ENCODE measurements around the gene MEGF11.

MEGF11 gene

DNA sequence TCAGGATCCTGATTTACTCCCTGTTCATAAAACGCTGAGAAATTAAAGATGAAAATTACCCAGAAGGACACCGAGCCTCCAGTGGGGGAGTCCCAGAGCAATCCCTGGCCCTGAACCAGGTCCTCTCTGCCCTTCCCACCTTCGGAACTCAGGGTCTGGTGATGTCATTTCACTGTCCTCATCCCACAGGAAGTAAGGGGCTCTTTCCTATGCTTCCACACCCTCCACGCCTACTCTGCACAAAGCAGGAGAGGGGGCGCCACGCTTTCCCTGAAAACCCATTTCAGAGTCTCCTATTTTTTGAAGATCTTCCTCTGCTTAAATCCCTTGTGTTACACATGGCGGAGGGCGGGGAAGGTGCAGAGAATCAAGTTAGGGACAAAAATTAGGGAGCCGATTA, 18.8 kb downstream of the MEGF11 start:
- no peaks in the 10 kb centered on the region for H3K9me3 ChIP-seq (ENCODE audit: control insufficient read depth, insufficient read depth, low read length)
- H3K4me3 ChIP-seq (ENCODE audit: low read depth, low read length) = no peak overlapping the region
- H3K27me3 ChIP-seq (ENCODE audit: control insufficient read depth, insufficient read depth, low read length) = no peaks in the 10 kb centered on the region
- no peak overlapping the region for H3K9ac ChIP-seq (ENCODE audit: low read depth, low read length)
- no peaks in the 10 kb centered on the region for H3K36me3 ChIP-seq (ENCODE audit: control insufficient read depth, insufficient read depth, low read length)
- no peaks in the 10 kb centered on the region for H3K4me1 ChIP-seq (ENCODE audit: control insufficient read depth, insufficient read depth, low read length)

DNA sequence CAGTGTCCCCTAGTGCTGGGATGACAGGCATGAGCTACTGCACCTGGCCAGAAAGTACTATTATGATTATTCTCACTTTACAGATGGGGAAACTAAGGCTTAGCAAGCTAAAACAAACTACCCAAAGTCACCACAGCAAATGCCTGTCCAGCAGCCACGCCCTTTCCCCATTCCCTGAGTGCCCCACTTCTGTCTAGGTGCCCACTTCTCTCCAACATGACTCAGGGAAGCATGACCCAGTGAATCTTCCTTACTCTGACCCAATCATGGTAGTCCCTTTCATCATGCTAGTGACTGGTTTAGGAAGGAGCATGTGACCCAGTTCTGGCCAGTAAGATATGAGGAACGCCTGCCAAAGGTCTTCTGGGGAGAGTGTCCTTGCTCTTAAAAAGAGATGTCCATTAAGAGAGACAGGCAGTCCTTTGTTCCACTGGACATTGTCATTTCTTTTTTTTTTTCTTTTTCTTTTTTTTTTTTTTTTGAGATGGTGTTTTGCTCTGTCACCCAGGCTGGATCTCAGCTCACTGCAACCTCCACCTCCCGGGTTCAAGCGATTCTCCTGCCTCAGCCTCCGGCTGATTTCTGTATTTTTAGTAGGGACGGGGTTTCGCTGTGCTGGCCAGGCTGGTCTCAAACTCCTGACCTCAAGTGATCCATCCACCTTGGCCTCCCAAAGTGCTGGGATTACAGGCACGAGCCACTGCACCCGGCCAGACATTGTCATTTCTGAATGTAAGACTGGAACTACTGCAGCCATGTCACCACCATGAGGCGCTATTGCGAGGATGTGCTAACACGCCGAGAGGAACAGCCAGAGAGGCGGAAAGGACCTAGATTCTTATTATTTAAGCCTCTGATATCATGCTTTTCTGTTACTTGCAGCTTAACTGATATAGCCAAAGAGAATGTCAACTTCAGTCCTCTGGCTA, 19.8 kb downstream of the MEGF11 start:
- H3K4me3 ChIP-seq (ENCODE audit: low read depth, low read length) = no peak overlapping the region
- H3K9me3 ChIP-seq (ENCODE audit: control insufficient read depth, insufficient read depth, low read length) = no peaks in the 10 kb centered on the region
- H3K9ac ChIP-seq (ENCODE audit: low read depth, low read length) = no peak overlapping the region
- no peaks in the 10 kb centered on the region for H3K27me3 ChIP-seq (ENCODE audit: control insufficient read depth, insufficient read depth, low read length)
- H3K36me3 ChIP-seq (ENCODE audit: control insufficient read depth, insufficient read depth, low read length) = no peaks in the 10 kb centered on the region
- no peaks in the 10 kb centered on the region for H3K4me1 ChIP-seq (ENCODE audit: control insufficient read depth, insufficient read depth, low read length)

- Histone ChIP-seq H3K9ac (ENCODE audit: low read depth, low read length) (no peak overlapping the region), H3K27me3 (ENCODE audit: control insufficient read depth, insufficient read depth, low read length) (no peaks in the 10 kb centered on the region), H3K9me3 (ENCODE audit: control insufficient read depth, insufficient read depth, low read length) (no peaks in the 10 kb centered on the region), H3K4me1 (ENCODE audit: control insufficient read depth, insufficient read depth, low read length) (no peaks in the 10 kb centered on the region), H3K4me3 (ENCODE audit: low read depth, low read length) (no peak overlapping the region), H3K36me3 (ENCODE audit: control insufficient read depth, insufficient read depth, low read length) (no peaks in the 10 kb centered on the region)
These were observed 21.3 kb downstream of the MEGF11 start for GRCh38 chr15:66232267-66232625.

- Histone ChIP-seq H3K27me3 (ENCODE audit: control insufficient read depth, insufficient read depth, low read length) (no peaks in the 10 kb centered on the region), H3K9ac (ENCODE audit: low read depth, low read length) (no peak overlapping the region), H3K4me3 (ENCODE audit: low read depth, low read length) (no peak overlapping the region), H3K36me3 (ENCODE audit: control insufficient read depth, insufficient read depth, low read length) (no peaks in the 10 kb centered on the region), H3K9me3 (ENCODE audit: control insufficient read depth, insufficient read depth, low read length) (no peaks in the 10 kb centered on the region), H3K4me1 (ENCODE audit: control insufficient read depth, insufficient read depth, low read length) (no peaks in the 10 kb centered on the region)
These were observed 21.9 kb downstream of the MEGF11 start for GRCh38 chr15:66231394-66232266.

GRCh38 chr15:66229790-66230465, 23.6 kb downstream of the MEGF11 start:
- H3K9me3 ChIP-seq (ENCODE audit: control insufficient read depth, insufficient read depth, low read length) = no peaks in the 10 kb centered on the region
- no peaks in the 10 kb centered on the region for H3K4me1 ChIP-seq (ENCODE audit: control insufficient read depth, insufficient read depth, low read length)
- no peaks in the 10 kb centered on the region for H3K27me3 ChIP-seq (ENCODE audit: control insufficient read depth, insufficient read depth, low read length)
- H3K36me3 ChIP-seq (ENCODE audit: control insufficient read depth, insufficient read depth, low read length) = no peaks in the 10 kb centered on the region
- H3K9ac ChIP-seq (ENCODE audit: low read depth, low read length) = no peak overlapping the region
- H3K4me3 ChIP-seq (ENCODE audit: low read depth, low read length) = no peak overlapping the region

GRCh38 chr15:66228807-66229735, 24.5 kb downstream of the MEGF11 start:
- Histone ChIP-seq H3K27me3 (ENCODE audit: control insufficient read depth, insufficient read depth, low read length) (no peaks in the 10 kb centered on the region), H3K9ac (ENCODE audit: low read depth, low read length) (no peak overlapping the region), H3K9me3 (ENCODE audit: control insufficient read depth, insufficient read depth, low read length) (no peaks in the 10 kb centered on the region), H3K36me3 (ENCODE audit: control insufficient read depth, insufficient read depth, low read length) (no peaks in the 10 kb centered on the region), H3K4me3 (ENCODE audit: low read depth, low read length) (no peak overlapping the region), H3K4me1 (ENCODE audit: control insufficient read depth, insufficient read depth, low read length) (no peaks in the 10 kb centered on the region)

- Histone ChIP-seq H3K9me3 (ENCODE audit: control insufficient read depth, insufficient read depth, low read length) (no peaks in the 10 kb centered on the region), H3K27me3 (ENCODE audit: control insufficient read depth, insufficient read depth, low read length) (no peaks in the 10 kb centered on the region), H3K9ac (ENCODE audit: low read depth, low read length) (no peak overlapping the region), H3K4me3 (ENCODE audit: low read depth, low read length) (no peak overlapping the region), H3K4me1 (ENCODE audit: control insufficient read depth, insufficient read depth, low read length) (no peaks in the 10 kb centered on the region), H3K36me3 (ENCODE audit: control insufficient read depth, insufficient read depth, low read length) (no peaks in the 10 kb centered on the region)
These were observed 26.8 kb downstream of the MEGF11 start for GRCh38 chr15:66226736-66227135.

DNA sequence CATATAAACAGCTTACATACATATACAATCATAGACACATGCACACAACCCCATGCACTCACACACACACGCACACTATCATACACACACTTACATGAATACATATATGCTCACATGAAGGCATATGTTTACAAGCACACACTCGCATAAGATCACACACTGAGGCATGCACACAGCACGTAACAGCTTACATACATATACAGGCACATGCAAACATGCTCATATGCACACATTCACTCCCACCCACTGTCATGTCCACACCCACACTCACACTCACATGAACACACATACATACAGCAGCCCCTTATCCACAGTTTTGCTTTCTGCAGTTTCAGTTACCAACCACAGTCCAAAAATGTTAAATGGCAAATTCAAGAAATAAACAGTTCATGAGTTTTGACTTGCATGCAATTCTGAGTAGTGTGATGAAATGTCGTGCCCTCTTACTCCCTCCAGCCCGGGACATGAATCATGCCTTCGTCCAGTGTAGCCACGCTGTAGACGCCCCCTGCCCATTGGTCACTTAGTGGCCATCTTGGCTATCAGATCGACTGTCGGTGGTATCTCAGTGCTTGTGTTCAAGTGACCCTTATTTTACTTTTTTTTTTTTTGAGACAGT, 27.8 kb downstream of the MEGF11 start:
- Histone ChIP-seq H3K27me3 (ENCODE audit: control insufficient read depth, insufficient read depth, low read length) (no peaks in the 10 kb centered on the region), H3K36me3 (ENCODE audit: control insufficient read depth, insufficient read depth, low read length) (no peaks in the 10 kb centered on the region), H3K9ac (ENCODE audit: low read depth, low read length) (no peak overlapping the region), H3K4me1 (ENCODE audit: control insufficient read depth, insufficient read depth, low read length) (no peaks in the 10 kb centered on the region), H3K9me3 (ENCODE audit: control insufficient read depth, insufficient read depth, low read length) (no peaks in the 10 kb centered on the region), H3K4me3 (ENCODE audit: low read depth, low read length) (no peak overlapping the region)

DNA sequence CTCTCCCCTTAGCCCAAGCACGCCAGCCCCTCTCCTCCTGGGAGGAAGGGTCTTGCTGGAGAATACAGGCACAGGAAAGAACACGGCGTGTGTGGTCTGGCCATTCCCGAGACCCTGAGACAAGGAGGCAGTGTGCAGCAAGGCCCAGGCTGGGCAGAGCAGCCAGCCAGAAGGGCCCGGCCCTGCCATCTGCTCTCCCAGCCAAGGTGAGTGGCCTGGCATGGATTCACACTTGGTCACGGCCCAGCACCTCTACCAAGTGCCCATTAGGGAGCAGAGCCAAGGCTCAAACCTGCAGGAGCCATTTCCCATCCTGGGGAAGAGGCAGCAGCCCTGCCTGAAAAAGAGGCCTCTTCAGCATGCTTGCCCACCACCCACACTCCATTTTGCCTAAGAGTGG, 28.6 kb downstream of the MEGF11 start:
- H3K9ac ChIP-seq (ENCODE audit: low read depth, low read length) = no peak overlapping the region
- no peaks in the 10 kb centered on the region for H3K9me3 ChIP-seq (ENCODE audit: control insufficient read depth, insufficient read depth, low read length)
- no peak overlapping the region for H3K4me3 ChIP-seq (ENCODE audit: low read depth, low read length)
- H3K4me1 ChIP-seq (ENCODE audit: control insufficient read depth, insufficient read depth, low read length) = no peaks in the 10 kb centered on the region
- no peaks in the 10 kb centered on the region for H3K27me3 ChIP-seq (ENCODE audit: control insufficient read depth, insufficient read depth, low read length)
- no peaks in the 10 kb centered on the region for H3K36me3 ChIP-seq (ENCODE audit: control insufficient read depth, insufficient read depth, low read length)

DNA sequence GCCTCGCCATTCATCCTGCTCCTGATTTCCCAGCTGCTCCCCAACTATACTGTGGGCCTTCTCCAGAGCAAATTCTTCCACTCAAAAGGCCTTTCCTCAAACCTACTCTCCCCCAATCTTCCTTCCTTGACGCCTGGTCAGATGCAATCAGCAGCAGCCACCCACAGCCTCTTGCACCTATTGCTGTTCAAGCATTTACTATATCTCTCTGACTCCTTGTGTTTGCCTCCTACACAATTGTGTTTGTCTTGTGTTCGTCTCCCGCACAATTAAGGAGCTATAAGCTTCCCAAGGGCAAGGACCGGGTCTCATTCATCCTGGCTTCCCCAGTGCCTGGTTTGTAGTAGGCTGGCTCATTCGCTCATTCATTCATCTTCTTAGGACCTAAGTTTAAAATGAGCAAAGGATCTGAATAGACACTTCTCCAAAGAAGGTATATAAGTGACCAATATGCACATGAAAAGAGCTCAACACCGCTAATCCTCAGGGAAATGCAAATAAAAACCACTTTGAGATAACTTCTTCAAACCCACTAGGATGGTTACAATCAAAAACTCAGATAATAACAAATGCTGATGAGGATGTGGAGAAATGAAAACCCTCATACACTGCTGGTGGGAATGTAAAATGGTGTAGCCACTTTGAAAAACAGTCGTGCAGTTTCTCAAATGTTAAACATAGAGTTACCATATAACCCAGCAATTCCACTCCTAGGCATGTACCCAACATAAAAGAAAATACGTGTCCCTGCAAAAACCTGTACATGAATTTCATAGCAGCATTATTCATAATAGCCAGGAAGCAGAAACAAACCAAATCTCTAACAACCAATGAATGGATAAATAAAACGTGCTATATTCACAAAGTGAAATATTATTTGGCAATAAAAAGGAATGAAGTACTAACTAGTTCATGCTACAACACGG, 31.0 kb downstream of the MEGF11 start:
- no peaks in the 10 kb centered on the region for H3K9me3 ChIP-seq (ENCODE audit: control insufficient read depth, insufficient read depth, low read length)
- no peak overlapping the region for H3K9ac ChIP-seq (ENCODE audit: low read depth, low read length)
- no peaks in the 10 kb centered on the region for H3K27me3 ChIP-seq (ENCODE audit: control insufficient read depth, insufficient read depth, low read length)
- H3K36me3 ChIP-seq (ENCODE audit: control insufficient read depth, insufficient read depth, low read length) = no peaks in the 10 kb centered on the region
- no peaks in the 10 kb centered on the region for H3K4me1 ChIP-seq (ENCODE audit: control insufficient read depth, insufficient read depth, low read length)
- H3K4me3 ChIP-seq (ENCODE audit: low read depth, low read length) = no peak overlapping the region
